ENCODE measurements around the gene PRMT5.
A peak's percentile ranks its signal among the peaks of the same experiment; 100 is the strongest.

PRMT5 gene

GRCh38 chr14:22895402-22895801 is 33.8 kb downstream of the PRMT5 start:
- DNase-seq, result no peak

GRCh38 chr14:22893706-22894105 is 35.5 kb downstream of the PRMT5 start:
- no peak for DNase-seq

GRCh38 chr14:22892488-22892887 is 36.7 kb downstream of the PRMT5 start:
- no peak for DNase-seq

- DNase-seq, result no peak
Measured at GRCh38 chr14:22890416-22890815, 38.8 kb downstream of the PRMT5 start.

GRCh38 chr14:22888662-22889061 is 40.5 kb downstream of the PRMT5 start:
- DNase-seq, result no peak

GRCh38 chr14:22887990-22888378 is 41.2 kb downstream of the PRMT5 start:
- no peak for DNase-seq

- DNase-seq, result peak; percentile 94 to 95
Measured at GRCh38 chr14:22887260-22887989, 41.8 kb downstream of the PRMT5 start.

GRCh38 chr14:22886500-22887259 is 42.5 kb downstream of the PRMT5 start:
- peak; percentile 80 to 88 for DNase-seq

- DNase-seq, result no peak
Measured at GRCh38 chr14:22885975-22886374, 43.2 kb downstream of the PRMT5 start.

GRCh38 chr14:22884738-22885523 is 44.2 kb downstream of the PRMT5 start:
- DNase-seq, result no peak

- DNase-seq, result no peak
Measured at GRCh38 chr14:22884076-22884737, 45.0 kb downstream of the PRMT5 start.

- peak; percentile 26 to 37 for DNase-seq
Measured at GRCh38 chr14:22883173-22883976, 45.8 kb downstream of the PRMT5 start, which contains the start of gene REM2. REM2 (plus strand) TSS chr14:22883222; CDS start chr14:22883288, 66 bp downstream.

- DNase-seq, result peak; percentile 59 to 62
Measured at GRCh38 chr14:22882529-22883172, 46.5 kb downstream of the PRMT5 start.

- DNase-seq, result no peak
Measured at GRCh38 chr14:22882064-22882463, 47.1 kb downstream of the PRMT5 start.

GRCh38 chr14:22878271-22879246 is 50.6 kb downstream of the PRMT5 start:
- DNase-seq, result no peak

- DNase-seq, result no peak
Measured at GRCh38 chr14:22877000-22877501, 52.1 kb downstream of the PRMT5 start.

- DNase-seq, result no peak
Measured at GRCh38 chr14:22875748-22876319, 53.3 kb downstream of the PRMT5 start.

- no peak for DNase-seq
Measured at GRCh38 chr14:22875003-22875747, 54.0 kb downstream of the PRMT5 start.
